GM12878 (cell line): ENCODE measurements around the gene FSTL1.

Experiments used
- FOXK2 ChIP-seq: fragments of 450-650 bp; IDR thresholded peaks from 2 replicates; pipeline ENCODE4 v1.6.1; 2017; ENCODE audit warnings: mild to moderate bottlenecking, moderate library complexity
- REST ChIP-seq: IDR thresholded peaks from 2 replicates; pipeline ENCODE4 v1.6.1; 2012; ENCODE audit warnings: mild to moderate bottlenecking, low read depth, low read length
- SMAD5 ChIP-seq: IDR thresholded peaks from 2 replicates; pipeline ENCODE4 v1.6.1; 2016; ENCODE audit warnings: antibody characterized with exemption, low read depth

DNA sequence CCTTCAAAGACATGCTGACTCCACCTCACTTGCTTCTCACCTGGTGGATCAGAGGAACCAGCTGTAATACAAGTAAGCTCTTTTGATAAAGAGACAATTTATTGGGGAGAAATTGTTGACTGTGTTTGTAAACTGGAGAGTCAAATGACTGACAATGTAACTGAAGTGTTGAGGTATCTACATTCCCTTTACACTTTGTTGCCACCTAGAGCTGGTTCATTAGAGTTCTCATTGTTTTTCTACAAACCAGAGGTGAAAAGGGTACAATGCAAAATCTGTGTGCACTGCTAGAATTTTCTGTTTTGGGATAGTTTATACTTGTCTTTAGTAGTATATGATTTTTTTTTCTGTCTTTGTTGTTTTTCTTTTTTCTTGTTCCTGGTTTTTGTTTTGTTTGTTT is 93.0 kb downstream of the FSTL1 start:
- TF ChIP-seq FOXK2: no peak
- no peak for TF ChIP-seq REST
- no peak for TF ChIP-seq SMAD5
